ENCODE results near the gene MEAF6.

DNA sequence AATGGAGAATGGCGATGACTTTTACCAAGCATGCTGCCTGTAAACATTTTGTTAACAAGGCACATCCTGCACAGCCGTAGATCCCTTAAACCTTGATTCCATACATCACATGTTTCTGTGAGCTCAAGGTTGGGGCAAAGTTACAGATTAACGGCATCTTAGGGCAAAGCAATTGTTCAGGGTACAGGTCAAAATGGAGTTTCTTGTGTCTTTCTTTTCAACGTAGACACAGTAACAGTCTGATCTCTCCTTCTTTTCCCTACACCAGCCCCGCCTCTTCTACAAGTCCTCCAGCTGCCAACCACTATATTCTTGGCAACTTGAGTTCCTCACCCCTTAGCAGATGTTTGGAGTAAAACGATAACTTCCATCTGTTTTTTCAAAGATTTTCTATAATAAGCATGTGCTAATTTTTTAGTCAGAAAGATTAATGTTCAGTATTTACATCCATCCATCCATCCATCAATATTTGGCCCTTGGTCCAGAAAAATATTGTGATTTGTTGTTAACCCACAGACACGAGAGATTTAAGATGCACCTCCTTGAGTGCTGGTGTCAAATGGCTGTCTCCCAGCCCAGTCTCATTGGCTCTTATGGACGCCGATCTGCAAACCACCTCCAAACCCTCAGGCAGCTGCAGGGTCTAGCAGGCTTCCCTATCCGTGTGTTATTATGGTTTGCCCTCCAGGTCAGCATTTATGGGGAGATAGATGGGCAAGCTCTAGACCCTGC is 46.0 kb upstream of the MEAF6 start:
- no peak for TF ChIP-seq EZH2 (IDR thresholded peaks at IDR 0.05; ENCODE audit: insufficient read depth, poor library complexity, severe bottlenecking)
- TF ChIP-seq EZH2phosphoT487 (IDR thresholded peaks at IDR 0.05; ENCODE audit: insufficient read depth, low read depth): no peak
